Measurements from ENCODE around the gene CDC40.

DNA sequence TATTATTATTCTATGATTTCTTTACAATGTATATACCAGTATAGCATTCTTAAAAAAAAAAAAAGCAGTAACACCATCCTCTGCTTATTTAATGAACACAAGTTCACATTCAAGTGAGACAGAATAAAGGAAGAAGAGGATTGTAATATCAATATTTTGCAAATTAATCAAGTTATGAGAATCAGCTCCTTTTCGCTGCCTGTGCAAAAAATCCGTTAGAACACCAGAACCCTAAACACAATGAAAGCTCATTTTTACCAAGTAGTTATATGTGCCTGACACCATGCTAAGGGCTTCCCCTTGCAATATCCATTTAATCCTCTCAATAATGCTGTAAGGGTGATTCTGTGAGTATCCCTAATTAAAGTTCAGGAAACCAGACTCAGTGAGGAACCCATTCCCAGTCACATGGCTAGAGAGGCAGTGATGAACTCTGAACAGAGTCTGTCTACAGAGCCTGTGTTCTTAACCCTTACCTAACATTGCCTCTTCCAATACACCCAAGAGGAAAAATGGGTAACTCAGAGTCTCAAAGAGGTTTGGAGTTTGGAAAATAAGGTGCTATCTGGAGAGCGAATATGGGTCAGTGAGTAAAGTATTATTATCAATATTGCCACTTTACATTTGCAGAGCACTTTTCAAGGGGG, 66.8 kb downstream of the CDC40 start:
- TF ChIP-seq, protein P1, sequence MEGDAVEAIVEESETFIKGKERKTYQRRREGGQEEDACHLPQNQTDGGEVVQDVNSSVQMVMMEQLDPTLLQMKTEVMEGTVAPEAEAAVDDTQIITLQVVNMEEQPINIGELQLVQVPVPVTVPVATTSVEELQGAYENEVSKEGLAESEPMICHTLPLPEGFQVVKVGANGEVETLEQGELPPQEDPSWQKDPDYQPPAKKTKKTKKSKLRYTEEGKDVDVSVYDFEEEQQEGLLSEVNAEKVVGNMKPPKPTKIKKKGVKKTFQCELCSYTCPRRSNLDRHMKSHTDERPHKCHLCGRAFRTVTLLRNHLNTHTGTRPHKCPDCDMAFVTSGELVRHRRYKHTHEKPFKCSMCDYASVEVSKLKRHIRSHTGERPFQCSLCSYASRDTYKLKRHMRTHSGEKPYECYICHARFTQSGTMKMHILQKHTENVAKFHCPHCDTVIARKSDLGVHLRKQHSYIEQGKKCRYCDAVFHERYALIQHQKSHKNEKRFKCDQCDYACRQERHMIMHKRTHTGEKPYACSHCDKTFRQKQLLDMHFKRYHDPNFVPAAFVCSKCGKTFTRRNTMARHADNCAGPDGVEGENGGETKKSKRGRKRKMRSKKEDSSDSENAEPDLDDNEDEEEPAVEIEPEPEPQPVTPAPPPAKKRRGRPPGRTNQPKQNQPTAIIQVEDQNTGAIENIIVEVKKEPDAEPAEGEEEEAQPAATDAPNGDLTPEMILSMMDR (conservative IDR thresholded peaks at IDR 0.05 in 1 of 2, IDR thresholded peaks at IDR 0.05 in 1 of 2; ENCODE audit: low read depth in 1 of 2, low read length in 2 of 2): no peak
- no peak for TF ChIP-seq EZH2 (IDR thresholded peaks at IDR 0.05; ENCODE audit: low read length, missing control alignments)

Data from fibroblast of lung (primary cell).